K562 (cell line): Measurements from ENCODE around the gene FST. TPM values are rescaled to one million over a fixed set of nuclear protein-coding genes. Genes with fewer than 3 reads are reported as not detected.

ENCODE experiments used
- DNMT1 ChIP-seq: fragments of 450-650 bp; IDR thresholded peaks from 2 replicates; pipeline ENCODE4 v1.6.1; 2016; ENCODE audit warnings: antibody characterized with exemption, mild to moderate bottlenecking
- FOXK1 ChIP-seq: sonication (generic); formaldehyde crosslinking; IDR thresholded peaks from 2 replicates; pipeline ENCODE4 v1.8.0; 2022; ENCODE audit warnings: missing genetic modification reagents, mild to moderate bottlenecking, borderline replicate concordance
- HCFC1 ChIP-seq: IDR thresholded peaks from 2 replicates; pipeline ENCODE4 v1.6.1; 2012; ENCODE audit warnings: low read depth, low read length, improper control_type of control experiment
- MEF2A ChIP-seq: IDR thresholded peaks from 2 replicates; pipeline ENCODE4 v1.6.1; 2011; ENCODE audit warnings: low read depth, mild to moderate bottlenecking, low read length, moderate library complexity; ENCODE audit not compliant: control insufficient read depth
- MEIS2 ChIP-seq: fragments of 450-650 bp; IDR thresholded peaks from 2 replicates; pipeline ENCODE4 v1.6.1; 2014; ENCODE audit warnings: mild to moderate bottlenecking; ENCODE audit not compliant: partially characterized antibody
- OTX1 ChIP-seq: fragments of 450-650 bp; formaldehyde crosslinking; IDR thresholded peaks from 2 replicates; pipeline ENCODE4 v1.4.0; 2022; ENCODE audit warnings: mild to moderate bottlenecking
- ZNF316 ChIP-seq: fragments of 450-650 bp; IDR thresholded peaks from 2 replicates; pipeline ENCODE4 v1.6.1; 2016
- polyA plus RNA-seq, 8 experiments: library from polyadenylated mRNA; depleted of rRNA in 4 of 8; stranded (reverse) in 5 of 8; unstranded in 3 of 8; fragments of >200 nt; fragmentation: Nextera tagmentation in 2 of 8; fragmentation: Illumina TruSeq in 1 of 8; extraction: Ambion mirVana in 2 of 8; extraction: Trizol in 1 of 8; gene quantifications; 2 replicates each; pipeline versions ENCODE4 v1.2.1 to v1.2.3, GENCODE V29; 2011 to 2014; ENCODE audit warnings: inconsistent platforms in 1 of 8, missing spikeins in 1 of 8
- total RNA-seq, 7 experiments: library from RNA; depleted of rRNA in 6 of 7; stranded (reverse); fragments of >200 nt in 6 of 7; fragmentation: Illumina TruSeq in 2 of 7; extraction: Trizol in 2 of 7; gene quantifications; 2 replicates each; pipeline versions ENCODE4 v1.2.1 to v1.2.3, GENCODE V29; 2011 to 2021; ENCODE audit warnings: low replicate concordance in 1 of 7
- TF ChIP-seq, protein P1 (sequence below): fragments of 250-450 bp; sonication (Bioruptor Pico); IDR thresholded peaks from 2 replicates; pipeline ENCODE4 v1.4.0; 2020
- TF ChIP-seq, protein P2 (sequence below): fragments of 450-650 bp; formaldehyde crosslinking; IDR thresholded peaks from 2 replicates; pipeline ENCODE4 v1.4.0; 2020; ENCODE audit warnings: mild to moderate bottlenecking, moderate library complexity
- TF ChIP-seq, protein P3 (sequence below), 2 experiments: fragments of 450-650 bp; IDR thresholded peaks; 2 replicates each; pipeline ENCODE4 v1.6.1; 2016
- TF ChIP-seq, protein P4 (sequence below): fragments of 250-450 bp; sonication (Bioruptor Pico); IDR thresholded peaks from 2 replicates; pipeline ENCODE4 v1.8.0; 2021; ENCODE audit warnings: moderate library complexity, mild to moderate bottlenecking, inconsistent platforms

The FST gene
- total and polyA plus RNA-seq, 9 of the 15 experiments (the other 6 are each of a cell fraction or from before 2014, with no cell fraction given) = 0.03 to 0.27 TPM; not detected in 7

DNA sequence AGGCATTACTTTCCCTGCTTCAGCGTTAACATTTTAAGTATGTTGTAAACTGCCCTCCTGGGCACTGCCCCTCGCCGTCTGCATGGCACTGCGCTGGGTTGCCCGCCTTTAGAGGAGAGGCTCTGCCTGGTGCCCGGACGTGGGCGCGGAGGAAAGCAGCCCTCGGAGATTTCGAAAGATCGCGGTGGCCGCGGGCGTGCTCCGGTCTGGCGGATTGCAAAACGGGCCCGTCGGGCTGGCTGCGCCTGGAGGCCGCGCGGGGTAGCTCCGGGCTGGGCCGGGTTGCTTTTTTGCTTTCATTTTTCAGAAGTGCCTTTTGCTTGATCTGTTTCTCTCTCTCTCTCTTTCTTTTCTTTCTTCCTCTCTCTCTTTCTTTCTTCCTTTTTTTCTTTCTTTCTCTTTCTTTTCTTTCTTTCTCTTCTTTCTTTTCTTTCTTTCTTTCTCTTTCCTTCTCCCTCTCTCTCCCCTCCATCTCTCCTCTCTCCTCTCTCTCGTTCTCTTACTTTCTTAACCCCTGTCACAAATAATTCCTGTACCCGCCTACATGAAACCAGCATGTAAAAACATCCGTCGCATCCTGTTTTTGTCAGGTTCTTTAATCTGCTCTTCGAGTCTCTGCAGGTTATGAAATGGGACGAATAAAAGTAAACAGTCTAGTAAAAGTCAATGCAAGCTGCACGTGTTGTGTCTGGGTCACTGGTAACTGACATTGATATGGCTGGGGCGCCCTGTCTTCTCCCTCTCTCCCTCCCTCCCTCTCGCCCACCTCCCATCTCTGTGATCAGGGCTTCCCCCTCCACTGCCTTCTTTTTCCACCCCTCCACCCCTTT lies 1.7 kb downstream of the FST start (continued):
- TF ChIP-seq, protein P1, sequence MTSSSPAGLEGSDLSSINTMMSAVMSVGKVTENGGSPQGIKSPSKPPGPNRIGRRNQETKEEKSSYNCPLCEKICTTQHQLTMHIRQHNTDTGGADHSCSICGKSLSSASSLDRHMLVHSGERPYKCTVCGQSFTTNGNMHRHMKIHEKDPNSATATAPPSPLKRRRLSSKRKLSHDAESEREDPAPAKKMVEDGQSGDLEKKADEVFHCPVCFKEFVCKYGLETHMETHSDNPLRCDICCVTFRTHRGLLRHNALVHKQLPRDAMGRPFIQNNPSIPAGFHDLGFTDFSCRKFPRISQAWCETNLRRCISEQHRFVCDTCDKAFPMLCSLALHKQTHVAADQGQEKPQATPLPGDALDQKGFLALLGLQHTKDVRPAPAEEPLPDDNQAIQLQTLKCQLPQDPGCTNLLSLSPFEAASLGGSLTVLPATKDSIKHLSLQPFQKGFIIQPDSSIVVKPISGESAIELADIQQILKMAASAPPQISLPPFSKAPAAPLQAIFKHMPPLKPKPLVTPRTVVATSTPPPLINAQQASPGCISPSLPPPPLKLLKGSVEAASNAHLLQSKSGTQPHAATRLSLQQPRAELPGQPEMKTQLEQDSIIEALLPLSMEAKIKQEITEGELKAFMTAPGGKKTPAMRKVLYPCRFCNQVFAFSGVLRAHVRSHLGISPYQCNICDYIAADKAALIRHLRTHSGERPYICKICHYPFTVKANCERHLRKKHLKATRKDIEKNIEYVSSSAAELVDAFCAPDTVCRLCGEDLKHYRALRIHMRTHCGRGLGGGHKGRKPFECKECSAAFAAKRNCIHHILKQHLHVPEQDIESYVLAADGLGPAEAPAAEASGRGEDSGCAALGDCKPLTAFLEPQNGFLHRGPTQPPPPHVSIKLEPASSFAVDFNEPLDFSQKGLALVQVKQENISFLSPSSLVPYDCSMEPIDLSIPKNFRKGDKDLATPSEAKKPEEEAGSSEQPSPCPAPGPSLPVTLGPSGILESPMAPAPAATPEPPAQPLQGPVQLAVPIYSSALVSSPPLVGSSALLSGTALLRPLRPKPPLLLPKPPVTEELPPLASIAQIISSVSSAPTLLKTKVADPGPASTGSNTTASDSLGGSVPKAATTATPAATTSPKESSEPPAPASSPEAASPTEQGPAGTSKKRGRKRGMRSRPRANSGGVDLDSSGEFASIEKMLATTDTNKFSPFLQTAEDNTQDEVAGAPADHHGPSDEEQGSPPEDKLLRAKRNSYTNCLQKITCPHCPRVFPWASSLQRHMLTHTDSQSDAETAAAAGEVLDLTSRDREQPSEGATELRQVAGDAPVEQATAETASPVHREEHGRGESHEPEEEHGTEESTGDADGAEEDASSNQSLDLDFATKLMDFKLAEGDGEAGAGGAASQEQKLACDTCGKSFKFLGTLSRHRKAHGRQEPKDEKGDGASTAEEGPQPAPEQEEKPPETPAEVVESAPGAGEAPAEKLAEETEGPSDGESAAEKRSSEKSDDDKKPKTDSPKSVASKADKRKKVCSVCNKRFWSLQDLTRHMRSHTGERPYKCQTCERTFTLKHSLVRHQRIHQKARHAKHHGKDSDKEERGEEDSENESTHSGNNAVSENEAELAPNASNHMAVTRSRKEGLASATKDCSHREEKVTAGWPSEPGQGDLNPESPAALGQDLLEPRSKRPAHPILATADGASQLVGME (CRISPR knock-in tag) = no peak
- TF ChIP-seq HCFC1 (no peak), FOXK1 (CRISPR knock-in tag) (no peak), ZNF316 (no peak), MEIS2 (no peak), OTX1 (CRISPR knock-in tag) (0 out of 2 replicates have a peak, but pooled peaks have one; percentile 70), DNMT1 (no peak), MEF2A (no peak)
- TF ChIP-seq, protein P2, sequence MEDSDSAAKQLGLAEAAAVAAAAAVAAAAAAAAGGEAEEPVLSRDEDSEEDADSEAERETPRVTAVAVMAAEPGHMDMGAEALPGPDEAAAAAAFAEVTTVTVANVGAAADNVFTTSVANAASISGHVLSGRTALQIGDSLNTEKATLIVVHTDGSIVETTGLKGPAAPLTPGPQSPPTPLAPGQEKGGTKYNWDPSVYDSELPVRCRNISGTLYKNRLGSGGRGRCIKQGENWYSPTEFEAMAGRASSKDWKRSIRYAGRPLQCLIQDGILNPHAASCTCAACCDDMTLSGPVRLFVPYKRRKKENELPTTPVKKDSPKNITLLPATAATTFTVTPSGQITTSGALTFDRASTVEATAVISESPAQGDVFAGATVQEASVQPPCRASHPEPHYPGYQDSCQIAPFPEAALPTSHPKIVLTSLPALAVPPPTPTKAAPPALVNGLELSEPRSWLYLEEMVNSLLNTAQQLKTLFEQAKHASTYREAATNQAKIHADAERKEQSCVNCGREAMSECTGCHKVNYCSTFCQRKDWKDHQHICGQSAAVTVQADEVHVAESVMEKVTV (CRISPR knock-in tag) = 0 out of 2 replicates have a peak, but pooled peaks have one; percentile 10
- TF ChIP-seq, protein P3, sequence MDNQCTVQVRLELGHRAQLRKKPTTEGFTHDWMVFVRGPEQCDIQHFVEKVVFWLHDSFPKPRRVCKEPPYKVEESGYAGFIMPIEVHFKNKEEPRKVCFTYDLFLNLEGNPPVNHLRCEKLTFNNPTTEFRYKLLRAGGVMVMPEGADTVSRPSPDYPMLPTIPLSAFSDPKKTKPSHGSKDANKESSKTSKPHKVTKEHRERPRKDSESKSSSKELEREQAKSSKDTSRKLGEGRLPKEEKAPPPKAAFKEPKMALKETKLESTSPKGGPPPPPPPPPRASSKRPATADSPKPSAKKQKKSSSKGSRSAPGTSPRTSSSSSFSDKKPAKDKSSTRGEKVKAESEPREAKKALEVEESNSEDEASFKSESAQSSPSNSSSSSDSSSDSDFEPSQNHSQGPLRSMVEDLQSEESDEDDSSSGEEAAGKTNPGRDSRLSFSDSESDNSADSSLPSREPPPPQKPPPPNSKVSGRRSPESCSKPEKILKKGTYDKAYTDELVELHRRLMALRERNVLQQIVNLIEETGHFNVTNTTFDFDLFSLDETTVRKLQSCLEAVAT (IDR thresholded peaks at IDR 0.05) = 0 out of 4 replicates have a peak, but pooled peaks of 1 of the 2 experiments have one; percentile 34
- TF ChIP-seq, protein P4, sequence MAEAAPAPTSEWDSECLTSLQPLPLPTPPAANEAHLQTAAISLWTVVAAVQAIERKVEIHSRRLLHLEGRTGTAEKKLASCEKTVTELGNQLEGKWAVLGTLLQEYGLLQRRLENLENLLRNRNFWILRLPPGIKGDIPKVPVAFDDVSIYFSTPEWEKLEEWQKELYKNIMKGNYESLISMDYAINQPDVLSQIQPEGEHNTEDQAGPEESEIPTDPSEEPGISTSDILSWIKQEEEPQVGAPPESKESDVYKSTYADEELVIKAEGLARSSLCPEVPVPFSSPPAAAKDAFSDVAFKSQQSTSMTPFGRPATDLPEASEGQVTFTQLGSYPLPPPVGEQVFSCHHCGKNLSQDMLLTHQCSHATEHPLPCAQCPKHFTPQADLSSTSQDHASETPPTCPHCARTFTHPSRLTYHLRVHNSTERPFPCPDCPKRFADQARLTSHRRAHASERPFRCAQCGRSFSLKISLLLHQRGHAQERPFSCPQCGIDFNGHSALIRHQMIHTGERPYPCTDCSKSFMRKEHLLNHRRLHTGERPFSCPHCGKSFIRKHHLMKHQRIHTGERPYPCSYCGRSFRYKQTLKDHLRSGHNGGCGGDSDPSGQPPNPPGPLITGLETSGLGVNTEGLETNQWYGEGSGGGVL (CRISPR knock-in tag) = no peak
